D341Med (cell line): Measurements from ENCODE around the gene DPYD.

Source experiments
- DNase-seq: peaks from one replicate; pipeline ENCODE4 v3.0.0; 2012; ENCODE audit warnings: low spot score

DPYD gene

DNA sequence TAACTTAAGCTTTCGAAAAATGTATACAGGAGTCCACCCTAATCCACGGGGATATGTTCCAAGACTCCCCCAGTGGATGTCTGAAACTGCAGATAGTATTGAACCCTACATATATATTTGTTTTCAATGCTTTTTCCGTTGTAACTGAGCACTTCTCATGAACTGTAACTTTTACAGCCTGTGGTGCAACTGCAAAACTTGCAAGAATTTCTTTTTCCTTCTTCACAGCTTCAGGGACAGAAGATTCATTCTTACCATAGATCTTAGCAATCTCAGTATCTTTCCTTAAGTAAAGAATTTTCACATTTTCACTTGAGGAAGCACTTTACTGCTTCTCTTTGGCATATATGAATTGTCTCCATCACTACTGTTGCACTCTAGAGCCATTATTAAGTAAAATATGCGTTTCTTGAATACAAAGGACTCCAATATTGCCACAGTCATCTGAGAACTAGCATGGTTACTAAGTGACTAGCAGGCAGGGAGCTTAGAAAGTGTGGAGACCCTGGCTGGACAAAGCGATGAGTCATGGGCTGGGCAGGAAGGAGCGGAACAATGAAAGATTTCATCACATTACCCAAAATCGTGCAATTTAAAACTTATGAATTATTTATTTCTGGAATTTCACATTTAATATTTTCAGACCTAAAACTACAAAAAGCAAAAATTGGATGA, 14.1 kb downstream of the DPYD start:
- DNase-seq = no peak

GRCh38 chr1:97905141-97905940, 15.5 kb downstream of the DPYD start:
- no peak for DNase-seq

DNA sequence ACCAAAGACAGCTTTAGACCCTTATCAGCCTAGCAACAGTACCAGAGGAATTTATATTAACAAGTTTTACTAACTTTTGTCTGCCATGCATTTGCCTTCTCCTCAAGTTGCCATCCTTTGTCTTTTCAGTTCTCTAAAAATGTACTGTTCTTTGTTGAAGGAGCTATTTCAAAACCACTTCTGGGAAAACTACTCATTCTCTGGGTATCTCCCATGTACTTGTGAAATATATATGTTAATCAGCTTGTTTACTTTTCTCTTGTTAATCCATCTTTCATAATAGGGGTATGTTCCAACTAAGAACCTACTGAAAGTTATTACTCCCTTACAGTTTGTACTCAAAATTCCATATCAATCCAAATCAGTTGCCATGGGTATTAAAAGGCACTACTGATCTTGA, 16.3 kb downstream of the DPYD start:
- no peak for DNase-seq

GRCh38 chr1:97903626-97904025, 17.2 kb downstream of the DPYD start:
- no peak for DNase-seq

DNA sequence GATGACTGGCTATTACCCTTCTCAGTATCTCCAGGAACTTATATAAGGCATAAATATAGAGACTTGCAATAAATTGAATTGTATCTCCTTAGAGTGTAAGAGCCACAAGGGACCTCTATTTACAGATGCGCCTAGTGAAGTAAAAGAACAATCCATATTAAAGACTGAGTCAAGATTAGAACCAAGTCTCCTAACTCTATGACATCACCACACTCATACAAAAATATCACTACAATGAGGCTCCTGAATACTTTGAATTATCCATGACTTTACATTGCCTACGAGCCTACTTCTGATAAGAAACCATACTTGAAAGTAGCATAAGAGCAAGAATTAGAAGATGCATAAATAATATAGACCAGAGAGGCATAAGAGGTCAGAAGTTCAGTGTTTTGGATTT, 18.8 kb downstream of the DPYD start:
- no peak for DNase-seq

GRCh38 chr1:97901017-97901658, 19.7 kb downstream of the DPYD start:
- DNase-seq = no peak

DNA sequence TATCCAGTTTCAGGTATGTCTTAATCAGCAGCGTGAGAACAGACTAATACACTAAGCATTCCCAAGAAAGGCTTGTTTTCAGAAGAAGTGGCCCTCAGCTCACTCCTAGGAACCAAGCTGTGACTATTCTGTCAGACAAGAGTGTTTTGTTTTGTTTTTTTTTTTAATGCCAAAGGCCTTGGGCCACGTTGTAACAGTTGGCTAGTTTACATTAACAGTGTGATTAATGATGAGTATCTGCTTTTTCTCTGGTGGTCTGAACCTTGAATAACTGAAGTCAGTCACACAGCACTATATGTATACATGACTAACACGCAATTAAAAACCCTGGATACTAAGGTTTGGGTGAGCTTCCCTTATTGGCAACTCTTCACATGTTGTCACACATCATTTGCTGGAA, 21.9 kb downstream of the DPYD start:
- no peak for DNase-seq

DNA sequence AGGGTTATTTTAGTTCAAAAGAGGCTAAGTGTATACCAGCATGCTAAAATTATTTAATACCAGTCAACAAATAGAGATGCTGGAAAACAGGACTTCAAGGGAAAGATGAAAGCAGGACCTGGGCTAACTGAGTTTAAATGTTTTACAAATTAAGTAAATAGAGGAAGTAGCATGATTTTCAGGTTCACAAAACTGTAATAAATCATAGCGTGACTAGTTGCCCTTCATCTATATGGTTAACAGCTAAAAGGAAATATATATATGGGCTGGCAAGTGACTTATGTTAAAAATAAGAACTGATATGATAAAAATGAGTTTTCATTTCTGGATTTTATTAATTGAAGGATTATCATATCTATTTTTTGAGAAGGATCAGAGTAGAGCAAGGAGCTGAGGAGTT, 25.6 kb downstream of the DPYD start:
- DNase-seq = no peak

DNA sequence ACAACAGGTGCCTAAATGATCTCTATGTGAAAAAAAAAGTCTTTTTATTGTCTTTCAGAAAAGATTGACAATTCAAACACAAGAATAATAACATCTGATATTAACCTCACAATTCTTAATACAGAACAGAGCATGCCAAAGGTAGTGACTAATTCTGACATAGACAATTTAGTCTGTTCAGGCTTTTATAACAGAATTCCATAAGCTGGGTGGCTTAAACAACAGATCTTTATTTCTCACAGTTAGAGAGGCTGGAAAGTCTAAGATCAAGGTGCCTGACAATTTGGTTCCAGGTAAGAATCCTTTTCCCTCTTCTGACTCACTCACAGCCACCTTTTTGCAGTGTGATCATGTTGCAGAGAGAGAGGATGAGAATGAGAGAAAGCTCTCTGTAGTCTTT, 27.0 kb downstream of the DPYD start:
- DNase-seq = no peak

- DNase-seq = no peak
Measured at GRCh38 chr1:97886199-97886598, 34.6 kb downstream of the DPYD start.

GRCh38 chr1:97883823-97884222, 37.0 kb downstream of the DPYD start:
- no peak for DNase-seq

- no peak for DNase-seq
Measured at GRCh38 chr1:97877307-97877706, 43.5 kb downstream of the DPYD start.

GRCh38 chr1:97875996-97876395, 44.8 kb downstream of the DPYD start:
- no peak for DNase-seq

GRCh38 chr1:97870589-97870988, 50.2 kb downstream of the DPYD start:
- no peak for DNase-seq

DNA sequence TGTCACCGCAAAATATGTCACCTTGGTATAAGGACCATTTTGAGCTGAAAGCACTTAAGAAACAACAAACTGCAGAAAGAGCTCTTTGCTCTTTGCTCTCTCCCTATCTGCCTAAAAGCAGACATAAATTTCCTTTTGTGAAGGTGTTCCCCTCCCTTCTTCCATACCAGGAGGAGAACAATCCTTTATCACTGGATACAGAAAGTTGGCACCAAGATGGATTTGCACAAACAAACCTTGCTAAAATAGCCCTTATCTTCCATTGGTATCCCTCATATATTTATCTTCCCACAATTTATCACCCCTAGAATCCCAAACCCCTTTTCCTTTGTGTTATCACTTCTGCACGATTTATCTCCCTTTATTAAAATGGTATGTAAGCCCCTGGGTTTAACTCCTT, 51.4 kb downstream of the DPYD start:
- DNase-seq = no peak

DNA sequence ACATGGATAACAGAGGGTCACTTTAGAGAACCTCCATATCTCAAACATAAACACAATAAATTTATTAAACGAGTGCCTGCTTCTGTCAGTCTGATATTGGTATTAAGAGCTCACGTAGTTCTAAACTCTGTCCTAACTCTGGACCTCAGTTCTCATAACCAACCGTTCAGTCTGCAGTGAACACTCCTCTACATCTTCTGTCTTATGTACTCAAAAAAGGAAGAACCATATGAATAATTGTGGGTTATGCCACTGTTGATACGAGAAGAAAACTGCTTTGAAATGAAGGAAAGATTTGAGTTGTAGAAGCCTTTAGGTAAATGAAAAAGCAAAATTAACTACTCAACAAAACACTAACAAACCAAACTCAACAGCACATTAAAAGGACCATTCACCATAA, 53.7 kb downstream of the DPYD start:
- no peak for DNase-seq

- DNase-seq = no peak
Measured at GRCh38 chr1:97864615-97865014, 56.2 kb downstream of the DPYD start.

- DNase-seq = no peak
Measured at GRCh38 chr1:97853221-97853620, 67.6 kb downstream of the DPYD start.

DNA sequence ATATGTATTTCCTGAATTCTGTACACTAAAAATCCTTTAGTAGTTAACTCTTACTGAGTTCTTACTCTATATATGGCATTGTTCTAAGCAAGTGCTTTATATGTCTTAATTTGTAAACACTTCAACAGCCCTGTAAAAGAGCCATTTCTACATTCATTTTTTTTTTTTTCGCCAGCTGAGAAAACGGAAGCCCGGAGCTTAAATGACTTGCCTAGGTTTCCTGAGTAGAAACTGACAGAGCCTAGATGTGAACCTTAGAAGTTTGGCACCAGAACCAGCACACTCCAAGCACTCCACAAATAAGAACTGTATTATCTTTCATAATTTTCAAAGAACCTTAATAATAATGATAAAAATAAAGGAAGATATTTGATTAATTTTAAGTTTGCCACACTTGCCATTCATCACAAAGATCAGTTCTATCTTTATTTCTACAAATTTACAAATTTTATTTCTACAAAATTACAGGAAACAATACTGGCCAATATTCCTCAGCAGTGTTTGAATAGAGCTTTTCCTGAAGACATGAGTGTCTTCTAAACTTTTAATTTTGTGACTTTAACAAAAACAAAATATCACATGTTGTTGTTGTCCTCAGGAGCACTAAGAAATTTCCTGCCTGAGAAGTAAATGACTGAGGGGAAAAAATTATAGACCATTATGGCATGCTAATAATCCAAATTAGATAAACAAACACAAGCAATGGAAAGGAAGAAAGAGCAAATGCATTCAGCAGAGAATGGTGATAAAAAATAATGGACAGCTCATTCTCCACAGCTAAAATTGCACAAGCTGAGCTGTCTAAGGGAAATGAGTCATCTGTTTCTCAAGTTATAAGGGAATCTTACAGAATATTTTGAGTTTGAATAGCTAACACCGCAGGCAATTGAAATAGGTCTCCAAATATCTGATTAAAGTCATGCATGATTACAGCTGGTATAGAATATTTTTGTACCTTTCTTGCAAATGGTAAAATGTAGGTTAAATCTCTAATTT, 71.2 kb downstream of the DPYD start:
- no peak for DNase-seq

DNA sequence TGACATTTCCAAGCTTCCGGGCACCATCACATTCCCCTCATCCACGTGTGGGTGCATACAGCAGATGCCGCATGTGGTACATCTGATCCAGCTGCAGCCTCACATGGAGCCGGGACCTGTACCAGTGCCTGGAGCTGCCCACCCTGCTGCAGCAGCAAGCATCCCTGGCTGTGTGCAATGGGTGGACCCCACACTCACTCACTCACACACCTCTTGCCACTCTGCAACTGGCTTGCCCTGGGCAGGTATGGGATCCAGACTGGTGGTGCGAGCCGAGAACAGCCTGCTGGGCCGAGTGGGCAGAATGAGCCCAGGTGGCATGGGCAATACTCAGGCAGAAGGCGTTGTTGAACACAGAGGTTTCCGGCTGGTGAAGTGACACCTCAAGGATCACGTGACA, 75.0 kb downstream of the DPYD start:
- no peak for DNase-seq

DNA sequence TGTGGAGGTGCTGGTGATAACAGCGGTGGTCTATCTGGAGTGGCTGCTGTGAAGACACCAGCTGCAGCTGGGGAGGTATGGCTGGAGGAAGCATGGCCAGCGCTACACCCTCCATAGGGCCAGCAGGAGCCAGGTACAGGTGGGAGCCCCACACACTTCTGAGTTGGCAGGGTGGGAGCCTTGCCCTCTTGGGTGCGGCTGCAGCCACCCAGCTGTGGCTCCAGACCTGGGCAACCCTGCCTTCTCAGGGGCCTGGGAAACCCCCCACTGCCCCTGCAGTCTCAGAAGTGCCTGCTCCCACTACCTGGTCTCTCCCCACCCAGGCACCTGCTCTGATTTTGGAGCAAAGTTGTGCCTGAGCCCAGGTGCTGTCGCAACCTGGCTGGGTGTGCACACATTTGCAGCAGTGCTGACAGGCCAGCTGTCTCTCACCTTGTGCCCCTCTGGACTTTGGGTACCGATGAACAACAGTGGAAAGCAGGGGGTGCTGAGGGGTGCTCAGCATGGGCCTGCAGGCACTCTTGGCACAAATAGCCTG, 76.2 kb downstream of the DPYD start:
- DNase-seq = no peak

GRCh38 chr1:97841338-97841737, 79.5 kb downstream of the DPYD start:
- DNase-seq = no peak
